HG03060 (cell line): ENCODE data around the gene IL17F.
A peak's percentile ranks its signal among the peaks of the same experiment; 100 is the strongest.
"Not testable (repeated sequence)": the region's sequence is repeated elsewhere in the genome, so short reads cannot be mapped to it uniquely, and the experiment has no call there.

Experiments
- ATAC-seq: cut with Tn5 transposase; IDR thresholded peaks from one replicate; pipeline ENCODE4 v1.9.1; 2021; ENCODE audit warnings: low read depth, moderate number of reproducible peaks; ENCODE audit not compliant: unreplicated experiment

The IL17F gene

DNA sequence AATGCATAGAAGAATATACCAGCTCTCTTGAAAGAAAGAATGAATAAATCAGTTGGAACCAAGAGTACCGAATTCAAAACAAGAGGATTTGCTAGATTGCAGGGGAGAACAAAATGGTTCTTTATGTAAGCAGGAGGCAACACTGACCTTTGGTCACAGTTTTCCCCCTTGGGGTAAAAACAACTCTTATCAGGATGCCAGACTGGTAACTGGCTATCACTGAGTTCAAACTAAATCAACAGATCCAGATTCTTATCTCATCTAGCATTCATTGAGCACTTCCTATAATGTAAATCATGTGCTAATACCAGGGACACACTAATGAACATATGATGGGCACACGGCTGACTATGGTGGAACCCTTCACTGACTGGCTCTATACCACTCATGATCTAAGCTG is 4.8 kb upstream of the IL17F start:
- no peak for ATAC-seq

DNA sequence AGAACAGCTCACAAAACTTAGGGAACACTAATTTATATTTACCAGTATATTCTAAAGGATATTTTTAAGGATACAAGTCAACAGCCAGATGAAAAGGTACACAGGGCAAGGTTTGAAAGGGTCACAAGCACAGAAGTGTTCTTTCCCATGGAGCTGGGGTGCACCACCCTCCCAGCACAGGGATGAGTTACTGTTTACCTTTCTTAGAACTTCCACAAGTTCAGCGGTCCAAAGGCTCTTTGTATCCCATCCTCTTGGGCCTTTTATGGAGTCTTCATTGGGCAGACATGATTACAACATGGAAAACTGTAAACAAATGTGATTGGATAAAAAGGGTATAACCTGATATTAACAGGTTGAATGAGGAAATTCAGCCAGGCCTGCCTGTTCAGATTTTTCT is 1.1 kb upstream of the IL17F start:
- ATAC-seq = no peak

DNA sequence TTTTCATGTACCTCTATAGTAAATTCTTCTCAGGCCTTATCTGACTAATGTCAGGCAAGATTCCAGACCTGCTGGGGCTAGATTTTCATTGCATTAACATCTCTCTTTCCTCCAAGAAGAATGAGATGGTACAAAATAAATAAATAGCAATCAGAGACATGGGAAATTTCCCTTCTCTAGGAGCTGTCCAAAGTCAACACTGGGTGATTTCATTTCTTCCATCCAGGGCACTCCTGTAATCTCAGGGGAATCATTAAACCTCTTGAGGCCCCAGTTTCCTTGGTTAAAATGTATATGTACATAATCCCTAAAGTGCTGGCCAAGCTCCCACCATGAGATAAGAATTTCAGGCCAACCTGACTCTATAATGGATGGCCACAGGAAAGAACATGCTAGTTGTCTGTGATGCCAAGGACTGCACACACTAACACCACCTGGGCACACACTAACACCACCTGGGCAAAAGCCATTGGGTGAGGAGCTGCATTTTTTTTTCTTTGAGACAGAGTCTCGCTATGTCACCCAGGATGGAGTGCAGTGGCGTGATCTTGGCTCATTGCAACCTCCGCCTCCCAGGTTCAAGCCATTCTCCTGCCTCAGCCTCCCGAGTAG is 912 bp downstream of the IL17F start:
- ATAC-seq = no peak

DNA sequence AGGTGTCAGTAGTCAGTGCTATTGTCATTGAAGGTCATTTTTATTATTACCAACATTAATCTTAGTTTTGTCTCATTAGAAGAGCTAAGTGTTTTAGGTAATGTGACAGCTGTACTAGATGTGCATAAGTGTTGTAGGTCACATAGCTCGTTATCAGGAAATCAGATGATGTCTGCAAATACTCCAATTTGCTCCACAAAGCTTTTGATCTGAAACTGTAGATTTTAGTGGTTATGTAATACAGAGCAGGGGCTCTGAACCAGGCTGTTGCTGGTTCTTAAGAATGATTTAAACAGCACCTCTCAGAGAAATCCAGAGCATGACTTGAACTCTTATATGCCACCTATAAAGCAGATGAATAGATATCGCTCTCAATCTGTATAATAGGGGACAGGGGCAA is 2.5 kb downstream of the IL17F start:
- ATAC-seq = no peak

DNA sequence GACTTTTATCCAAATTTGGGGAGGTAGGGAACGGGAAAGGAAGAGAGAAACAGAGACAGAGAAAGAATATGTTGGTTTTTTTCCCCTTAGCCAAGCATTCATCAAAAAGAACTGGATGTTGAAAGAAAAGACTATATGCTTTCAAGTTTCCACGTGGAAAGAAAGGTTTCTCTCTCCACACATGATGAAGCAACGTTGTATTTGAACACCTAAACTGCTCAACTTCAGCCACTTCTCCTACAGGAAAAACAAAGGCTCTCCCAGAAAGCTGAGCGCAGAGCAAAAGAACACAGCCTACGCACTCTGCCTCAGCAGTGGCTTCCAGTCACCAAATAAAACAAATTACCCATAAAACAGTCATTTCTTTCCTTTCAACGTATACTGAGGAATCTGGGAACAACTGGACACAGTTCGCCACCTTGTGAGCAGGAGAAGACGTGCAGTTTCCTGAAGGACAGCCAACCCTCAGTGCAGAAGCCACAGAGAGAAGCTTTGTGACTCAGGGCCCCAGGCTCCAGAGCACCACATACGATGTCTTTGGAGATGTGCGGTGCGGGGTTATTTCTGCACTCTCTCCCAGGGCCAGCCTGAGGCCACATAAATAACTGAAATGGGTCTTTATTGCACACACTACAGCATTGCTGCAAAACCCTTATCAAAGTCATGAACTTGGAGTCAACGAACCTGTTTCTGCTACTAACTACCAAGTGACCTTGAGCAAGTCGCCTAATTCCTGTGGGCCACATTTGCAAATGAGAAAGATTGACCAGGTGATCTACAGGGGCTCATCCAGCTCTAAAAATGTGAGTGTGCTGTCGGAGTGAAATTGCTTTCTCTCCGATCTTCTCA is 10.1 kb downstream of the IL17F start:
- ATAC-seq = peak; percentile 59

DNA sequence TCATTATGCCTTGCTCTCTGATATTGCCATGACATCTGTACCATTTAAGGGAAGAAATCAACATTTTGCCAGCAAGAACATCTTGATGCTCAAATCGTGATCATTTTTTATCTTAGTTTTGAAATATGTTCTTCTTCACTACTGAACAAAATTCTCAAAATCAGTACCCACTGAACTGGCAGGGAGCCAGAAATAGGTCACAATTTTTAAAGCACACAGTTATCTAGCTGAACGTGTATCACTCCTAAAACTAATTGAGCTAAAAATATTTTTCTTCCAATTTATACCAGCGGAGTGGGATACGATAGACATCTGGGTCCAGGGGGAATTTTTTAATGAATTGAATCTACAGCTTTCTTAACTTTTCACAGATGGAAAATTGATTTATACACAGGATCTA is 11.3 kb downstream of the IL17F start:
- no peak for ATAC-seq

DNA sequence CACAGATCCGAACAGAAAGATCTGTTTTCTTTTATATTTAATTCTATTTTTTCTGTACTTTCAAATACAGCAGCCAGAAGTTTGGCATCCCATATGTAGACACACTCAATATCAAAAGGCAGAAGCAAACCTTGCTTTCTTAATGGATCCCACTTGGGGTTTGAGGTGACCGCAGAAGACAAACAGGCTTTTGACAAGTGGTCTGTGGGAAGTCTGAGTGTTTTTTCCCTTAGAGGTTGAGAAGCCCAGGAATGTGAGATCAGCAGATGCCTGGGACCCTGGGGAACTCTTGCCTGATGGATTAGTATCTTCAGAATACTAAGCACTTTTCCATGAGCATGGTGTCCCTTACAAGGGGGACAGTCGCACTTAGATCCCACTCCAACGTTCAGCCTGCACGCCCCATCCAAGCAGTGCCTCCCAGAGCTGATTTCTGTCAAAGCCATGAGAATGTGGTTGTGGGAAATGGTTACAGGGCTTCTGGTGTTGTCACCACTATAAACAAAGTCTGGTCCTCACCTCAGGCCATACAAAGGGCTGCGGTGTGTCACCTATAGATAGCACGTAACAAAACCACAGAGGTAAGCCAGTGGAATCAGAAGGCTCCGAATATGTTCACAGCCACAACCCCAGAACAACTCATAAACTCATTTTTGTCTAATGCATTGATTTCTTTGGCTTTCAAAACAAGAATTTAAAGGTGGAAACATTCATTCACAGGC is 12.7 kb downstream of the IL17F start:
- ATAC-seq = no peak

DNA sequence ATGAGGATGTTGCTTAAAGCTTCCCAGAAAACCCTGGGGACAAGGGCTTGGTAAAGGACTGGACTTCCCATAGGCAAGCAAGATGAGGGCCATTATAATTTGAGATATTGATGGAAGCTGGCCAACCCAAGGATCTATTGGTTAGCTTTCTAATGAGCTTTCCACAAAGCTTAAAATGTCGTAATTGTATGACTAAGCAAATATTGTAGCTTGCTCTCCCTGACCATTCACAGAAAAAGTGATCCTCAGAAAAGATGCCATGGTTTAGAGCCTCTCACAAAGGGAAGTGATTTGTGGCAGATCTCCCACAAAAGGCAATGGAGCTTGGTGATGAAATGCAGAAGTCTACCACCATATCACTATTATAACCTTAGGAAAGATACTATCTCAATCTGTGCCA is 13.6 kb downstream of the IL17F start:
- no peak for ATAC-seq

DNA sequence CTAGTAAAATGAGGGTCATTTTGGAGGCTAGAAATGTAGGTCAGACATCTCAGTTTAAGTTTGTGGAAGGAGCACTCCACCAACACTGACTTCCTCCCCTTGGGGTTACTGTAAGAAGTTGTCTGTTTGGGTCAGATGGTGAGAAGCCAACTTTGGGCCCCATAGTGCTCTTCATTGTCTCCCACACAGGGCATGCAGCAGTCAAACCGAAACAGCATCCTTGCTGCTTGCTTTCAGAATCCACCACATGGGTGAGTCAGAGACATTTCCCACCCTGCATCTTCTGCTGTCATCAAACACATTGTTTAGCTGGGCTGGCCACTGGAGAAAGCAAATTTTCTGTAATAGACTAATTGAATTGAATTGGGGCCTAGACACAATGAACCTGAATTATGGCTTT is 16.8 kb downstream of the IL17F start:
- ATAC-seq = peak; percentile 99

DNA sequence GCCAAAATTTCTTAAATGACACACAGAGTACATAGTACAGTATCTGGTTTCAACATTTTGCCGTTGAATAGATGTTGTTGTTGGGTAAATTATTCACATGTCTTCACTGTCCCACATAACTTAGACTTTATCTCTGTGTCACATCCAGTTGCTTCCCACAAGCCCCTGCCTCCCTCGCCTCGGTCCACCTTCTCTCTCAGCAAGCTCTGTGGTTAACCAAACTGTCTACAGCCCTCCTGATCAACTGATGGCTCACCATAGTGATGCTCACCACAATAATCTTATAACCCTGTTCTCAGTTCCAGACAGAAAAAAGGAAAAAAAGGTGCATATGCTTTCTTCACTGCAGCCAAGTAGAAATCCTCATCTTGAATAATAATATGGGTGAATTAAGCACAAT is 23.0 kb downstream of the IL17F start:
- peak; percentile 75 for ATAC-seq

DNA sequence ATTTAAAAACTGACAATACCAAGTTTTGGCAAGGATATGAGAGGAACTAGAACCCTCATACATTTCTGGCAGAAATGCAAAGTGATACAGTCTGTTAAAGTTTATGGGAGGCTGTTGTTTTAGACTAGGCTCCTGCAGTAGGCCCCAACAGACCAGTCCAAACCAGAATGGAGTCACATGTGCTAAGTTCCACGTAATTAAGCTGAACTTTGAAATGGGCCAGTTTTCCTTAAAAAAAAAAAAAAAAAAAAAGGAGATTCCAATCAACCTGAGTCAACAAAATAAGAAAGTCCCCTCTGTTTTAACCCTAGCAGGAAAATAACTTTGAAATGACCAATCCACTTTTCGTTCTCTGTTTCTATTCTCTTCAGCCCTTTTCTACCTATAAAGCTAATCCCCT is 26.5 kb downstream of the IL17F start:
- no peak for ATAC-seq

DNA sequence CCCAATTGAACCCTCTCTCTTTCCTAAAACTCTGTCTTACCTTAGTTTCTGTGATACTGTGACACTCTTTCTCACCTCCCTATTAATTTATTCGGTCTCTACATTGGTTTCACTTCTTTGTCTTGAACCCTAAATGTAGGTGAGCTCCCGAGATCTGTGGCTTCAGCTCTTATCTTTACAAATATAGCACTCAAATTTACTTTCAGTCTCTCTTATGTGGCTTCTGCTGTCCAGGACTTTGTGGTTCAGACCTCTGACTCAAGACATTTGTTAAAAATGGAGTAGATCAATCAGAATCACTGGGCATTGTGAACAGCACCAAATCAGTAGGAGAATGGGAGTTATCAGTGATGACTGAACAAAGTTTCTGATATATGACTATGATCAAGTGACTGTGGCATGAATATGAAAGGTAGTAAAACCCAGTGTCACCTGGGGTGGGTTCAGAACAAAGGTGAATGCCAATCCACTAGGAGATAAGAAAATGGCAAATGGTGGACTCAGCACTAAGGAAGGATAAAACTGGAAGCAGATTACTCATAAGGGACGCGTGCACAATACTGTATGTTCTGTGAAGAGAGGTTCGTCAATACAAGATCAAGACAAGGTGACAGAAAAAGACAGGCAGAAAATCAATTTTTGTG is 27.2 kb downstream of the IL17F start:
- ATAC-seq = no peak

DNA sequence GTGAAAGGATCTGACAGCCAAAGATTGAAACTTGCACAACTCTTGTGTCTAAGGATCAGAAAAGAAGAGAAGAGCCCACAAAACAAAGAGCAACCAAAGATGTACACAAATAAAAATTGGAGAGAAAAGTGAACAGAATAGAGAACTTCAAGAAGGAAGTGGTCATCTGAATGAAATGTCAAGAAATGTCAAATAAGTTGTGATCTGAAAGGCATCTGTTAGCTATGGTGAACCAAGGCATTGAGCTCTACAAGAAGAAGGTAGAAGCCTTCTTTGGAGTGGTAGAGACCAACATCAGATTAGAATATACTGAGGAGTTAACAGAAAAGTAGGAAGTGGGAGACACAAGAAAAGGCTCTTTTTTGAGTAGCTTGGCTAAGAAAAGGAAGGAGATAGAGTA is 28.5 kb downstream of the IL17F start:
- no peak for ATAC-seq

DNA sequence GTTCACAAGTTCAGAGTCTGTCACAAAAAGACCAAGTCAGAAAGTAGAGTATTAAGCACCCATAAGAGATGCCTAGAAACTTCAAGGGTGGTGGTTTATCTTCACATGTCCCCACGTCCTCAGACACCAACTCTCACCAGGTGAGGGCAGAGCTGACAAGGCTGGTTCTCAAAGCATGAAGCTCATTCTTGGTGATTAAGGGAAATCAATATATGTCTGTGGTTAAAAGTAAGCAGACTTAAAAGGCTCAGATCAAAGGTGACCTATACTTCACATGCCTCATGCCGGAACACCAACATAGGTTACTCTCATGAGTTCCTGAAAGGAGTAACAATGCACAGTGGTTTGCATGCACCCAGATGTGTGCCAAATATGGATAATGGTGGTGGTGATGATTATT is 31.2 kb downstream of the IL17F start:
- ATAC-seq = no peak

DNA sequence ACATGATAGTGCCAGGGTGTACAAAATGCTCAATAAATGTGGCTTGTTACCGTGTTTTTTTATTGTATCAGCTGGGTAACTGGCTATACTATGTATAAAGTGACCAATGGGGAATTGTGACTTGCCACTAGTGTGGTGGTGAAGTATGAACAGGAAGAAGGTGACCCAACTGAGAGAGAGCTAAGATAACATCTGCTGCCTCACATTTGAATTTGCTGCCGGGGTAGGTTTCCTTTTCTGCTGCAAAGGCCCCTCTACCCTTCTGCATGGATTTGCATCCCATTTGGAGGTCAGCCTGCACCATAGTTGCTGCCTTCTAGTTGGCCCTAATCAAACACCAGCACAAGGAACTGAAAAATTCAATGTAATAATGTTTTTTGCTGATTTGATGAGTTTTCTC is 34.1 kb downstream of the IL17F start:
- ATAC-seq = peak; percentile 70

DNA sequence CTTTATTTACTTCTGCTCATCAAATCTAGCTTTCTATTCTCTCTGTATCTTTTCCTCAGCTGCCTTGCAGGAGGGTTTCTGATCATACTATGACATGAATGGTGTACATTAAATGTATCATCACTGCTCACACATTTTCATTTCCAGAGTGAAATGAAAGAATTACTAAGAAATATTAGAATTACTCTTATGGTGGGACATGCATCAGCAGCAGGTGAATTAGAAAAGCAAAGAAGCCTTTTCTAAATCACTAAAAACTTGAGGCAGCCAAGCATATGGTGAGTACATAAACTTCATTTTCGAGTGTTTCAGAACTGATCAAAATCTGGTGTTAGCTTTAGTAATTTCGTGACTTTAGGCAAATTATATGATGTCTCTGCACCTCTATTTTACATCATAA is 34.5 kb downstream of the IL17F start:
- ATAC-seq = peak; percentile 19

DNA sequence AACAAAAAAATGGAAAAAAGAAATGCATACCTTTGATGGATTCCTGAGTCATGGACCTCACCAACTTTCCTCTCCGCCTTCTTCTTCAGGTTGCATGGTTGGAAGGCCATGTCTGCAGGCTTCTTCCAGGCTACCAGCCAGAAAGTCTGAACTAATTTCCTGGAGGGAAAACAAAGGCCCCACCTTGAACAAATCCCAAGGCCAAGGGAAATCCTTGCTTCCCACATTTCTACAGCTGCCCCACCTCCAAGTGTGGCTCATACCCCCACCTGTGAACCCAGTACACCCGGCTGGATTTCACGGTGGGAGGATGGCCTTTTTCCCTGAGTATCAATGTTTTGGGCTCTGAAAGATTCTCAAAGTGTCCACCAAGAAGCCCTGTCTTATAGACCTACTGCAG is 35.7 kb downstream of the IL17F start:
- ATAC-seq = no peak

DNA sequence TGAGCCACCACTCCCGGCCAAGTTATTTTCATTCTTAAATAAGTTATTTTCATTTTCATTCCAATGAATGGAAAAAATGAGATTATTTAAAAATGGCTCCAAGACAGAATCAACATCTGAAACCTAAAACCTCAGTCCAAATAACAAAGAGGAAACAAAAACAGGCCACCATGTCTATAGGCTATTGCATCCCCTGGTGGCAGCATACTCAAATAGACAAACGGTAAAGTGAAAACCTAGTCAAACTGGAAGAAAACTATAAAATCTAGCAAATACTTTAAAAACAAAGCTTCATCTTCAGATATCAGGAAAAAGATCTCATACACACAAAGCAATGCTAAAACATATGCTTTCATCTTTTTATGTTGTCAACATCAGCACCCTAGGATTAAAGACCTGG is 37.2 kb downstream of the IL17F start:
- no peak for ATAC-seq

DNA sequence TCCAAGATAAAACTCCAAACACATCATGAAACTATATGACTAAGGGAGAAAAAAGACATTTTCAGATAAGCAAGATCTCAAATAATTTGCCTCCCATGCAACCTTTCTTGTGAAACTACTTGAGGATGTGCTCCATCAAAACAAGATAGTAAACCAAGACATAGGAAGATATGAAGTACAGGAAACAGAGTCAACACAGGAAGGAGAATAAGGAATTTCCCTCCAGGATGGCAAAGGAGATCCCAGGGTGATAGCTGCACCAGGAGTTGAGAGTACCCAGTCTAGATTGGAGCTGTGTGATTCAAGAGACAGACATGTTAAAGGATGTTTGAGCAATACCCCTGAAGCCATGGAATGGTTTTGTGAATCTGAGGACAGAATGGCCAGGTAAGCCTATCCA is 42.8 kb downstream of the IL17F start:
- no peak for ATAC-seq

DNA sequence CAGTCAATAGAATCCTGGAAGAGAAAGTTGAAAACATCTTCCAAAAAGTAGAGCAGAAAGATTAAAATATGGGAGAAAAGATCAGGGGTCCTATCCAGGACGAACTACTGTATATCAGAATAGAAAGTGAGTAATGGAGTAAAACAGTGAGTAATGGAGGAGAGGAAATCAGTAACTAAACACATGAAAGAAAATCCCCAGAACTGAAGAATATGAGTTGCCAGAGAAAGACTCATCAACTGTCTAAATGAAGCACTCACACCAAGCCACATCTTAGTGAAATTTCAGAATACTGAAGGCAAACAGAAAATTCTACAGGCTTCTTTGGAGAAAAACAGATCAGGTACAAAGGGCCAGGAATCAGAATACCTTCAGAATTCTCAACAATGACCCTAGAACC is 43.3 kb downstream of the IL17F start:
- no peak for ATAC-seq

DNA sequence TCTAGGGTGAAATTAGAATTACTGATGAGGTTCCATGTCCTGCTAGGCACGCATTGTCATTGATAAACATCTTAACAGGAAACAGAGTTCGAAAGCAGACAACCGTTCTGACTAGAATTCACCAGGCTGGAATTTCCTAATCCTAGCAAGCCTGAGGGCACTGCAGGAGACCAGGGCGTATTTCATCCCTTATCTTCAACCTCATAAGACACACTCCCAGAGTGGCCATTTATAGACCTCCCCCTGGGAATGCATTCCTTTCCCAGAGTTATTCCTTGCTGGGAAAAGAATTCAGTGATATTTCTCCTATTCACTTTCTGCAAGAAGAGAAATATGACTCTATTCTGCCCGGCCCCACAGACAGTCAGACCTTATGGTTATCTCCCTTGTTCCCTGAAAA is 44.2 kb downstream of the IL17F start:
- not testable (repeated sequence) for ATAC-seq
